Measurements from ENCODE around the gene AP2A2. TPM values are rescaled to one million over a fixed set of nuclear protein-coding genes. Genes with fewer than 3 reads are reported as not detected.

Gene AP2A2
- total RNA-seq, 1 donor from 2014 or later = 92.0 TPM

DNA sequence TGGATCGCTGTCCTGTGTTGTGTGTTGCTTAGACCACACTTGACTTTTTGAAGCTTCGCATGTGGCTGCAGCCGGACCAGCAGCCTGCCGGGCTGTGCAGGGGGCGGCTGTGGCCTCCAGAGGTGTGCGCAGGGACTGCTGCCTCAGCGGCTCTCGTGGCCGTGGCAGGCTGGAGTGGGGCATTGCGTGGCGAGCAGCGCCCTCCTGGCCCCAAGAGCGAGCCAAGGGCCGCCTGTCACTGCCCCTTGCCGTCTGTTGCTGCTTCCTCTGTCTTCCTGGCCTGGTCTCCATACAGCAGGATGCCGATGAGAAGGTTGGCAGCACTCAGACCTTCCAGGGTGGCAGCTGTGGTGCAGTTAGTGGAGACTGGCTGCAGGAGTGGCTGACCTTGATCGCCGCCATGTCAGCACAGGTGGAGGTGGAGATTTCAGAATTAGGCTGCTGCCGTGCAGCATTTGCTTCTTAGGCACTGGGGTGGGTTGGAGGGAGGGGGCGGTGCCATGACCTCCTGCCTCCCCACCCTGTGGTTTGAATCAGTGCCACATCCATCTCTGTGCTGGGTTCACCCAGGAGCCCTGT, 76.8 kb downstream of the AP2A2 start:
- intact Hi-C loops (cut with DNase I) = no loop called here
- TF ChIP-seq, protein P1, sequence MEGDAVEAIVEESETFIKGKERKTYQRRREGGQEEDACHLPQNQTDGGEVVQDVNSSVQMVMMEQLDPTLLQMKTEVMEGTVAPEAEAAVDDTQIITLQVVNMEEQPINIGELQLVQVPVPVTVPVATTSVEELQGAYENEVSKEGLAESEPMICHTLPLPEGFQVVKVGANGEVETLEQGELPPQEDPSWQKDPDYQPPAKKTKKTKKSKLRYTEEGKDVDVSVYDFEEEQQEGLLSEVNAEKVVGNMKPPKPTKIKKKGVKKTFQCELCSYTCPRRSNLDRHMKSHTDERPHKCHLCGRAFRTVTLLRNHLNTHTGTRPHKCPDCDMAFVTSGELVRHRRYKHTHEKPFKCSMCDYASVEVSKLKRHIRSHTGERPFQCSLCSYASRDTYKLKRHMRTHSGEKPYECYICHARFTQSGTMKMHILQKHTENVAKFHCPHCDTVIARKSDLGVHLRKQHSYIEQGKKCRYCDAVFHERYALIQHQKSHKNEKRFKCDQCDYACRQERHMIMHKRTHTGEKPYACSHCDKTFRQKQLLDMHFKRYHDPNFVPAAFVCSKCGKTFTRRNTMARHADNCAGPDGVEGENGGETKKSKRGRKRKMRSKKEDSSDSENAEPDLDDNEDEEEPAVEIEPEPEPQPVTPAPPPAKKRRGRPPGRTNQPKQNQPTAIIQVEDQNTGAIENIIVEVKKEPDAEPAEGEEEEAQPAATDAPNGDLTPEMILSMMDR (IDR thresholded peaks at IDR 0.05) = no peak

DNA sequence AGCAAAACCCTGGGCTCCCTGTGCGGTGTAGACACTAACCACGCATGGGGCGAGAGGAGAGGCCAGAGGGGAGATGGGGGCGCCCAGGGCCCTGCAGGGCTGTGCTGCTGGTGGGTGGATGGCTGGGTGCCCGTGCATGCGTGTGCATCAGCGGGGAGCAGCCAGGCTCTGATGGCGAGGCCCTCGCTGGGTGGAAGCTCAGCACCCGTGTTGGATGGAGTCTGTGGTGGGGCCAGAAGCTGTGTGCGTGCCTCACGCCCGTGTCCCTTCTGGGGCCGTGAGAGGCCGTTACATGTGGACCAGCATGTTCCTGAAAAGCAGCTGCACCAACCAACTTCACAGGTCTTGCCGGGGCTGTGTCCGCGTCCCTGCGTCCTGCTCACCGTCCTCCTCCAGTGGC, 77.5 kb downstream of the AP2A2 start:
- Histone ChIP-seq H3K27me3 (no peaks in the 10 kb centered on the region), H3K4me3 (no peak overlapping the region), H3K9me3 (no peaks in the 10 kb centered on the region), H3K36me3 (peaks cover 87% of the 10 kb centered on the region), H3K27ac (no peak overlapping the region), H3K4me1 (no peaks in the 10 kb centered on the region)
- TF ChIP-seq, protein P1 (IDR thresholded peaks at IDR 0.05) = no peak
- ATAC-seq = no peak
- DNase-seq = no peak
- intact Hi-C loops (cut with DNase I) = no loop called here

More for the DNA sequence above, 76.8 kb downstream of the AP2A2 start:
- ATAC-seq = no peak
- no peak overlapping the region for H3K4me3 ChIP-seq
- H3K36me3 ChIP-seq = peaks cover 84% of the 10 kb centered on the region
- H3K27me3 ChIP-seq = no peaks in the 10 kb centered on the region
- H3K4me1 ChIP-seq = no peaks in the 10 kb centered on the region
- DNase-seq = no peak
- H3K27ac ChIP-seq = no peak overlapping the region
- H3K9me3 ChIP-seq = no peaks in the 10 kb centered on the region

DNA sequence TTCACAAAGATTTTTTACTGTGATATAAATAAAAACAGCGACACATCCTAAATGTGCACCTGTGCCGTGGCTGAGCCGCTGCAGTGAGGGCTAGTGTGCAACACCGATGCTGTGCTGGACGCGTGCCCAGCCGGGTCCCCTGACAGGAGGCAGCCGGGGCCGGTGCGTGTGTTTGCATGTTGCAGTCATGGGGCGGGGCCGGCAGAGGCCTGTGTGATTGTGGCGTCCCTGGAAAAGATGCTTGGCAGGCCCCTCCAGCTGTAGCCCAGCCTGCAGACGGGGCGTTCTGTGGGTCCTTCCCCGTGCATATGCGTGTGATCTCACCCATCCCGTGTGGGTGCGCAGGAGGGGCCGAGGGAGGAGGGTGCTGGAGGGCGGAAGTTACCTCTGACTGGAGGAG, 80.3 kb downstream of the AP2A2 start:
- no peak for DNase-seq
- H3K36me3 ChIP-seq = peaks cover 95% of the 10 kb centered on the region
- intact Hi-C loops (cut with DNase I) = no loop called here
- TF ChIP-seq, protein P1 (IDR thresholded peaks at IDR 0.05) = no peak
- H3K27ac ChIP-seq = no peak overlapping the region
- no peaks in the 10 kb centered on the region for H3K9me3 ChIP-seq
- ATAC-seq = no peak
- H3K4me1 ChIP-seq = no peaks in the 10 kb centered on the region
- no peak overlapping the region for H3K4me3 ChIP-seq
- no peaks in the 10 kb centered on the region for H3K27me3 ChIP-seq

DNA sequence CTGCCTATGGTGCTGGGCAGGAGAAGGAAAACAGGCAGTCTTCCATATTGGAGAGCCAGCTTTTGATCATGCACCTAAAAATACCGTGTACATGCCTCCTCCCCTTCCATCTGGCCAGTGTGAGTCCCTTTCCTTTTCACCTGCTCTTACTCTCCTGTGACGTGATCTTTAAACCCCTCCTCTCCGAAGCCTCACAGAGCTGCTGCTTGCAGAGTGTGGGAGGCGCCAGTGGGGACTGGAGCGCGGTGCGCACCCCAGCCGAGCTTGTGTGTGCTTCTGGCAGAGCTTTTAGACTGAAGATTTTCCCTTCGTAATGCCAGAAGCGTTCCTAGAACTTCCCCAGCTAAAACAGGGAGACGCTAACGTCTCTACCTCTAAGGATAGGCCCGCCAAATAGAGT, 81.1 kb downstream of the AP2A2 start:
- TF ChIP-seq, protein P1 (IDR thresholded peaks at IDR 0.05) = no peak
- no peak for DNase-seq
- H3K9me3 ChIP-seq = no peaks in the 10 kb centered on the region
- no peak overlapping the region for H3K27ac ChIP-seq
- no peak overlapping the region for H3K4me3 ChIP-seq
- no peak for ATAC-seq
- H3K36me3 ChIP-seq = peaks cover 95% of the 10 kb centered on the region
- intact Hi-C loops (cut with DNase I) = no loop called here
- no peaks in the 10 kb centered on the region for H3K27me3 ChIP-seq
- no peaks in the 10 kb centered on the region for H3K4me1 ChIP-seq

DNA sequence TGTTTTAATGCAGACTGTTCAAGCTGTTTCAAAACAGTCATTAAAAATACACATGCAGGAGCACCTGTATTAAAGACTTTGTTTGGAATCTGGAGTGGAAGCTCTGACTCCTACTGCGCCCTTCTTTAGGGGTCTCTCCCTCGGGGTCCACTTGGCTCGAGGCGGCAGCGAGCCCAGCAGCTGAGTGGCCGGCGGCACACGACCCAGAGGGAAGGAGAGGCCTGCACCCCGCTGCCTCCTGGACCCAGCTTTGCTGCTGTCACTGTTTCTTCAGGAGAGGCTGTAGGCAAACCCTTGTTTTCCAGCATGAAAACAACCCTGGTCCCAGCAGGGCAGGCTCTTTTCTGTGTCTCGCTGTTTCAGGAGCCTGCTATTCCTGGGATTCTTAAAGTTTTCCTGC, 81.6 kb downstream of the AP2A2 start:
- Histone ChIP-seq H3K9me3 (no peaks in the 10 kb centered on the region), H3K4me1 (no peaks in the 10 kb centered on the region), H3K4me3 (no peak overlapping the region), H3K27ac (no peak overlapping the region), H3K27me3 (no peaks in the 10 kb centered on the region), H3K36me3 (peaks cover 95% of the 10 kb centered on the region)
- DNase-seq (no peak), ATAC-seq (no peak)
- TF ChIP-seq, protein P1 (IDR thresholded peaks at IDR 0.05) = no peak
- intact Hi-C loops (cut with DNase I) = no loop called here
